ENCODE data around the gene UBAP1.
"Not testable (repeated sequence)": the region's sequence is repeated elsewhere in the genome, so short reads cannot be mapped to it uniquely, and the experiment has no call there.

The UBAP1 gene

DNA sequence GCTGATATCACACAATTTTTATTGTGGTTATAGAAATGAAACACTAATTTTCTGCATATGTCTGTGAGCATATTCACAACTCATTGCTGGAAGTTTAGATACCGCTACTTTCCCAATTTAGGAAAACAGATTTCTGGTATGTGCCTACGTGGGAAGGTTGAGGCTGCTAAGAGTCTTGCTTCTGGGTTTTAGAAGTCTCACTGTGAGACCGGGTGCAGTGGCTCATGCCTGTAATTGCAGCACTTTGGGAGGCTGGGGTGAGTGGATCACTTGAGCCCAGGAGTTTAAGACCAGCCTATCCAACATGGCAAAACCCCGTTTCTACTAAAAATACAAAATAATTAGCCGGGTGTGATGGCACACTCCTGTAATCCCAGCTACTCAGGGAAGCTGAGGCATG is 39.6 kb downstream of the UBAP1 start:
- in situ Hi-C loops (cut with HindIII; ENCODE audit: low sequenced_read_pairs), result no loop called here

DNA sequence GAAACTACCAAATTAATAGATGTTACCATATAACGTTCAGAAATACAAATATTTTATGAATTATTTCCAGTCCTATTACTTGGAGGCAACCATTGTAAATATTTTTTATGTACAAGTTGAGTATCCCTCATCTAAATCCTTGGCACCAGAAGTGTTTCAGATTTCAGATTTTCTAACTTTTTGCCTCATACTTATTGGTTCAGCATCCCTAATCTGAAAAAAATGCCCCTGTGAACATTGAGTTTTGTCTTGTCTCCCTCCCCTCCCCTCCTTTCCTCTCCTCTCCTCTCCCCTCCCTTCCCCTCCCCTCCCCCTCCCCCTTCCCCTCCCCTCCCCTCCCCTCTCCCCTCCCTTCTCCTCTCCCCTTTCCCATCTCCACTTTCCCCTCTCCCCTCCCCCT is 40.6 kb downstream of the UBAP1 start:
- in situ Hi-C loops (cut with HindIII; ENCODE audit: low sequenced_read_pairs), result no loop called here

DNA sequence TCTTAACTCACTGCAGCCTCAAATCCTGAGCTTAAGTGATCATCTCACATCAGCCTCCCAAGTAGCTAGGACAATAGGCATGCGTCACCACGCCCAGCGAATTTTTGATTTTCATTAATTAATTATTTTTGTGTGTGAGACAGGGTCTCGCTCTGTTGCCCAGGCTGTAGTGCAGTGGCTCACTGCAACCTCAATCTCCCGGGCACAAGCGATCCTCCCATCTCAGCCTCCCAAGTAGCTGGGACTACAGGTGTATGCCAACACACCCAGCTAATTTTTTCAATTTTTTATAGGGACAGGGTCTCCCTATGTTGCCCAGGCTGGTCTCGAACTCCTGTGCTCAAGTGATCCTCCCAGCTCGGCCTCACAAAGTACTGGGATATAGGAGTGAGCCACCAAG is 41.4 kb downstream of the UBAP1 start:
- in situ Hi-C loops (cut with HindIII; ENCODE audit: low sequenced_read_pairs), result loop anchor here (10.0 kb wide), 1 partner anchor 215 kb away; no protein-coding TSS in a partner anchor

DNA sequence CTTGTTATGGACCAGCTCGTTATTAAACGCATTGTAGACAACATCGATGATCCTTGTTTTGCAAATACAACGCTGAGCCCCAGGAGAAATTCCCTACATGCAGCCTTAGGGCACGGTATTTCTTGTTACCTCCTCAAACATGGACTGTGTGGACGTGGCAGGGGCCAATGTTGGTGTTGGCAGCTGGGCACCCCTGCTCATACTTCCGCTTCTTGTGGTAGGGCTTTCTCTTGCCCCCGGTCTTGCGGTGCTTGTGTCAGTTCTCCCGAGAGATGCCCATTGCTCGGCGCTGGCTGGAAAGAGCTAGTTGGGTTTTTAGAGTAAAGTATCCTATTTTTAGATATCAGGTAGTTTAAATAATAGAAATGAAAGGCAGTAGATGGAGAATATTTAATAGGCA is 45.5 kb downstream of the UBAP1 start:
- in situ Hi-C loops (cut with HindIII; ENCODE audit: low sequenced_read_pairs), result loop anchor here (10.0 kb wide), 1 partner anchor 220 kb away; no protein-coding TSS in a partner anchor

DNA sequence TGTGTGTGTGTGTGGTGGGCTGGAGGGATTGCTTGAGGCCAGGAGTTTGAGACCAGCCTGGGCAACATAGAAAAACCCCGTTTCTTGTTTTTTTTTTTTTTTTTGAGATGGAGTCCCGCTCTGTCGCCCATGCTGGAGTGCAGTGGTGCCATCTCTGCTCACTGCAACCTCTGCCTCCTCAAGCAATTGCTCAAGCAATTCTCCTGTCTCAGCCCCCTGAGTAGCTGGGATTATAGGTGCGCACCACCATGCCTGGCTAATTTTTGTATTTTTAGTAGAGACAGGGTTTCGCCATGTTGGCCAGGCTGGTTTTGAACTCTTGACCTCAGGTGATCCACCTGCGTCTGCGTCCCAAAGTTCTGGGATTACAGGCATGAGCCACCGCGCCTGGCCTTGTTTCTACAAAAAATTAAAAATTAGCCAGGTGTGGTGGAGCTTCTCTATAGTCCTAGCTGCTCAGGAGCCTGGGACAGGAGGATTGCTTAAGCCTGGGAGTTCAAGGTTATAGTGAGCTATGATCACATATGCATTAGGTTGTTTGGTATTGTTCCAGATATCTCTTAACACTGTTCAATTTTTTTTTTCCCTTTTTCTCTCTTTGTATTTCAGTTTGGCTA is 47.4 kb downstream of the UBAP1 start:
- in situ Hi-C loops (cut with HindIII; ENCODE audit: low sequenced_read_pairs), result loop anchor here (10.0 kb wide), 1 partner anchor 221 kb away; no protein-coding TSS in a partner anchor

DNA sequence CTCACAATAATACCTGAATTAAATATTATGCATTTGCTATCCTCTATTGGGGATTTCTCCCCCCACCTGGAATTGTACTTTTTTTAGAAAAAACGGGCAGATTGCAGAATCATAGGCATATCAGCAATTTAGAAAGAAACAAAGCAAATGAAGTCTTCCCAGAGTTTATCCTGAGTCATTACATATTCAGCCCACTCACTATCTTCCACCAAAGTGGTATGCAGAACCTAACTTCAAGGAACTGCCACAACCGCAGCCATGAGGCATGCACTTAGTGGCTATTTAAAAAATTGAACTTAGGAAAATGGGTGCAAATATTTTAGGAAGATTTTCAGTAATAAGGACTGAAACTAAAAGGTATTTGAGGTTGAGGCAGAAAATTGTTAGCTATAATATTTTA is 48.6 kb downstream of the UBAP1 start:
- in situ Hi-C loops (cut with HindIII; ENCODE audit: low sequenced_read_pairs), result loop anchor here (10.0 kb wide), 1 partner anchor 223 kb away; no protein-coding TSS in a partner anchor

DNA sequence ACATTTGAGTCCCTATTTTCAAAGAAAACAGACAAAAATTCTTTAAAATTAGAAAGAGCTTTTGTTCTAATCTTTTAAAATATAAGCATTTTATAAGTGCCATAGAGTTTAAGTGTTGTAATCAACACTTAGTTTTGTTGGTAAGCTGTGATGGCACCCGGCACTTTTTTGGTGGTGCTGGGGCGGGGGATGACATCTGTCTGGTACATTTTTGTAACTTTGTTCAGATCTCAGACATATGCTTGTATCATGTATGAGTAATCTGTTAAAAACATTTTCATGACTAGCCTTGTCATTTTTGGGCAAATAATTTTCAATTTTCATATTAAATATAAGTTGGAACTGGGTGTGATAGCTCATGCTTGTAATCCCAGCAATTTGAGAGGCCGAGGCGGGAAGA is 51.7 kb downstream of the UBAP1 start:
- in situ Hi-C loops (cut with HindIII; ENCODE audit: low sequenced_read_pairs), result no loop called here

DNA sequence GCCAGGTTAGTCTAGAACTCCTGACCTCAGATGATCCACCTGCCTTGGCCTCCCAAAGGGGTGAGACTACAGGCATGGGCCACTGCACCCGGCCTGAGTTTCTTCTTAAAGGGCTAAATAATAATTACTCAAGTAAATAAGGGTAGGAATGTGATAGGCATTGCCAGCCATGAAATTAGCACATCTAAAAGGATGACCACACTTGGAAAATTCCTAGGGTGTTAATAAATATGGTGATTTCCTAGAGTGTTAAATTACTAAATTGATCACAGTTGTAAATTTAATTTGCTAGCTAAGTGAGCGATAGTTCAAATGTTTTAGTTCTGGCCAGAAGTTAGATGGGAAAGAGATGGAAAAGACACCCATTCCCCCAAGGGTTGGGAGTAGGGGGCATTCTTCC is 53.4 kb downstream of the UBAP1 start:
- in situ Hi-C loops (cut with HindIII; ENCODE audit: low sequenced_read_pairs), result no loop called here

DNA sequence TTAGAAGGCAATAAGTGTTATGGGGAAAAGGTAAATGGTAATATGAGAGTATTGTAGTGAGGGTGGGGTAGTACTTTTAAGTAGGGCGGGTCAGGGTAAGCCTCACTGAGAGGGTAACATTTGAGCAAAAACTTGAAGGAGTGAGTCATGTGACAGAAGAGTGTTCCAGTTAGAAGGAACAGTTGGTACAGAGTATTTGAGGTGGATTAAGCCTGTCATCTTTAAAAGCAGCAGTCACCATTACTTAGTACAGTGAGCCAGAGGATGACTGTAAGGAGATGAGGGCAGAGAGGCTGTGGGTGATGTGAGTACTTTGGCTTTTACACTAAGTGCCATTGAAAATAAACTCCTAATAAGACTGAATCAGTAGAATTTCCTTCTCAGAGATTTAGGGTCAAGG is 54.8 kb downstream of the UBAP1 start:
- in situ Hi-C loops (cut with HindIII; ENCODE audit: low sequenced_read_pairs), result no loop called here

DNA sequence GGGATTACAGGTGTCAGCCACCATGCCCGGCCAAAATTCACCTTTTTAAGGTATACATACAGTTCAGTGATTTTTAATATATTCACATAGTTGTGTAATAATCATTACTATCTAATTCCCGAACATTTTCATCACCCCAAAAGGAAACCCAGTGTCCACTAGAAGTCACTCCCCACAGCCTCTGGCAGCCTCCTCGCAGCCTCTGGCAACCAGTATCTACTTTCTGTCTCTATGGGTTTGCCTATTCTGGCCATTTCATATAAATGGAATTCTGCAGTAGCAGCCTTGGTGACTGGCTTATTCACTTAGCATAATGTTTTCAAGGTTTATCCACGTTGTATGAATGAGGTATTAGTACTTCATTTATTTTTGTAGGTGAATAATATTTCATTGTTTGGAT is 59.0 kb downstream of the UBAP1 start:
- in situ Hi-C loops (cut with HindIII; ENCODE audit: low sequenced_read_pairs), result no loop called here

DNA sequence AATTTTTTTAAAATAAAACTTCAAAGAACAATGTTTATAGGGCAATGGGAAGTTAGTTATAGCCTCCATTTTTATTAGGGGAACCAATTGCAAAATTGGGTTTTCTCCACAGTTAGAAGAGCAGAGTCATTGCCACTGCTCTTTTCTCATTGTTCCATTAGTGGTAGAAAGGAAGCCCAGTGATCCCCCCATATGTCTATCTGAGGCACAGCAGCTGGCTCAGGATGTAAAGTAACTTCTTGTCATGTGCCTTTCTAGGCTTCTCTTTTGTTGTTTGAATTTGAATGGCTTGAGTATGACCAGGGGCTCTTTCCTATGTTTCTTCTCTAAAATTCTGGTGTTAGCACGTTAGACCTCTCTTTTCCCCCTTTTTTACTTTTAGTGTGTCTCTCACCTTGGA is 61.2 kb downstream of the UBAP1 start:
- in situ Hi-C loops (cut with HindIII; ENCODE audit: low sequenced_read_pairs), result no loop called here

DNA sequence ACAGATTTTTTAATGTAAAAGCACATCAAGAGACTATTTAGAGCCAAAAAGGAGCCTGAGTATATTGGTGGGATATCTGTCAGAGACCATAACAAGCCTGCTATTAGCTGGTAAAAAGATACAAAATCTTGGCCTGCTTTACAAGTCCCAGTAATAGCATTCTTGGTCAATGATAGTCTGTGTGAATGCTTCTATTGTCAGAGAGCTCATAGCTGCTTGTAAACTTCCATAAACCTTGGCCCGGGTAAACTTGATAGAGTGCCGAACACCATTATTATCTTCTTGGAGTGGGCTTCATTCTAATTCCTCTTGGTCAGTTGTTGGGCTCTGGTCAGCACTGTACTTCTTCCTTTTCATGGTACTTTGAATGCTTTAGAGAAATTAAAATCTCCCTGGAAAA is 64.0 kb downstream of the UBAP1 start:
- in situ Hi-C loops (cut with HindIII; ENCODE audit: low sequenced_read_pairs), result no loop called here

DNA sequence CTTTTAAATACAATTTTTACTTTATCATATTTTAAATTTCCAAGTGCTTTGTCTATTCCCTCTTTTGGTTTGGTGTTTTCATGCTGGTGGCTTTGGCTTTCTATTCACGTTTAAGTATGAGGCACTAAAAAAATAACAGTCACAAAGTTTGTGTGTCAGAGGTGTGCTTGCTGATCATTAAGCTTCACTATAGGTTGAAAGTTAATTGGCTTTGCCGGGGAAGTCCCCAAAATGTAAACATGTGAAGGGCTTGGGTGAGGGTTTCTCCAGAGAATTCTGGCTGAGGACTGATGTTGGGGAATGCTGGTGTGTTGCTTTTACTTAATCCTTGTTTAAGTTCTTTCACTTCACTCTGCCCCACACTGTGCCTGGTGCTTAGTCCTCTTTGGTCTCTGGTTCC is 66.4 kb downstream of the UBAP1 start:
- in situ Hi-C loops (cut with HindIII; ENCODE audit: low sequenced_read_pairs), result not testable (repeated sequence)

DNA sequence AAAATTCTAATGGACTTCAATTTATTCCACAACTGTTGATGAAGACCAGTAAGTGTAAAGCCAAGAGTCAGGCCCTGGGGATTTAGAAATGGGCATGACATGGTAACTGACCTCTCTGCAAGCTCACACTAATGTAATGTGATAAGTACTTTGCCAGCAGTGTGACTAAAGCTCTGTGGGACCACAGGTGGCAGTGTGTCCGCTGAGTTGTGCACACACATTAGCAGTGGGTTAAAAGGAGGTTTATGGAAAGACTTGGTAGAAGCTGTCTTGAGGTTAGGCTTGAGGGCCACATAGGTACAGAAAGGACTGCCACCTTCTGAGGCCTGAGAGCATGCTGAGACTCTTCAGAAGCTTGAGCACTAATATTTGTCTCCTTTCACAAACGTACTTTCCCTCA is 67.6 kb downstream of the UBAP1 start:
- in situ Hi-C loops (cut with HindIII; ENCODE audit: low sequenced_read_pairs), result no loop called here

DNA sequence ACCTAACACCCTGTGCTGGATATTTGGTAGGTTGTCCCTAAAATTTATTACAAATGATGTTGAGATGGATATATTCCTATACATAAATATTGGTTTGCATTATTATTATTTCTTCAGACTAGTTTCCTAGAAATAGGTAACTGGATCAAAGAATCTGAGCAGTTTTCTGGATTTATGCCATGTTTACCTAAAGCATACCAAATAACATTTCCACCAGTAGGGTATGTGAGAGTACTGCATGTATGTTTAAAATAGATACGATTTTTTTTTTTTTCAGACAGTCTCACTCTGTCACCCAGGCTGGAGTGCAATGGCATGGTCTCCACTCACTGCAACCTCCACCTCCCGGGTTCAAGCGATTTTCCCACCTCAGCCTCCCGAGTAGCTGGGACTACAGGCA is 68.9 kb downstream of the UBAP1 start:
- in situ Hi-C loops (cut with HindIII; ENCODE audit: low sequenced_read_pairs), result not testable (repeated sequence)

DNA sequence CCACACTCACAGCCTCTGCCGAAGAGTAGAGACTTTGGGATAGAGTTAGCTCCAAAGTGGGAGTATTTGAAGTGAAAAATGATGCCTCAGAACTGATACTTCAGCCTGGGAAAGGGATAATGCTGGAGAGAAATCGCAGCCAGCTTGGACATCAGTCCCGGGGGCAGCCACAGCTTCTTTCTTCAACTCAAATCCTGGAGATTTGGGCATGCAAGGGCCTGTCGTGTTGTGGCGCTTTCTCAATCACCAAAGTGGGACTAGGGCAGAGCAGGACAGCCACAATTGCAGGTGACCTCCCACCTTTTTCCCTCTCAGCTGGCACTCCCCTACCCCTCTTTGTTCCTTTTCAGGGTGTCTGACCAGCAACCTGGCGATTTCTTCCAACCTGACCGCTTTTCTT is 70.4 kb downstream of the UBAP1 start:
- in situ Hi-C loops (cut with HindIII; ENCODE audit: low sequenced_read_pairs), result no loop called here

DNA sequence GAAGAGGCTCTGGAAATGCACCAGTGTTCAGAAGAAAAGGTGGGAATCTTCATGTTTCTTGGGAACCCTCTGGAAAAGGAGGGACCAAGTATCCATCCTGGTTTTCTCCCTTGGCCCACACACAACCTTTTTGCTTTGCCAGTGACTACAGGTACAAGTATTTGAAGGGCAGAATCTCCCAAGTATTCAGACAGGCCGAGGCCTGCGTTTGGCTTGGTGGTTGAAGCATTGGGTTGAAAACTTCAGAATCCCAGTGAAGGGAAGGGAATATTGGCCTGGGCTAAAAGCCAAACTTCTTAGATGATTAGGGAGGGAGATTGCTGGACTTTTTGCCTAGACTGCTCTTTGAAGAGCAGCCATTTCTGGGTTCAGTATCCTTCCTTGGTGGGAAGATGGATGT is 71.9 kb downstream of the UBAP1 start:
- in situ Hi-C loops (cut with HindIII; ENCODE audit: low sequenced_read_pairs), result no loop called here

DNA sequence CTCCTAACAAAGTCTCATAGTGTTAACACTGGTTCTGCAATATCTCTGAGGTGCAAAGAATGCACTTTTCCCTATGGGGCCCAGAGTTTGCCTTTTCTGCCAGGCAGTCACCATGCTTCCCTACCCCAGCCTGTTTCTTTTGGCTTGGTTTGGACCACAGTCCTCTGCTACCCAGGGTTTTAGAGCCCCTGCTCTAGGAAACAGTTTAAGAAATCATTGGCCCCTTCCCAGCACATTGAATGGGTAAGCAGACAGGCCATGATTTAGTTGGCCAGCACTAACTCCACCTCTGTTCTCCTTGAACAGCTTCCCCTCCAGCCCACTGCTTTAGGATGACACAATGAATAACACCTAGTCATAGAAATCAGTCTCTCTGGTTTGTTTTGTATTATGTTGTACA is 73.2 kb downstream of the UBAP1 start:
- in situ Hi-C loops (cut with HindIII; ENCODE audit: low sequenced_read_pairs), result no loop called here

DNA sequence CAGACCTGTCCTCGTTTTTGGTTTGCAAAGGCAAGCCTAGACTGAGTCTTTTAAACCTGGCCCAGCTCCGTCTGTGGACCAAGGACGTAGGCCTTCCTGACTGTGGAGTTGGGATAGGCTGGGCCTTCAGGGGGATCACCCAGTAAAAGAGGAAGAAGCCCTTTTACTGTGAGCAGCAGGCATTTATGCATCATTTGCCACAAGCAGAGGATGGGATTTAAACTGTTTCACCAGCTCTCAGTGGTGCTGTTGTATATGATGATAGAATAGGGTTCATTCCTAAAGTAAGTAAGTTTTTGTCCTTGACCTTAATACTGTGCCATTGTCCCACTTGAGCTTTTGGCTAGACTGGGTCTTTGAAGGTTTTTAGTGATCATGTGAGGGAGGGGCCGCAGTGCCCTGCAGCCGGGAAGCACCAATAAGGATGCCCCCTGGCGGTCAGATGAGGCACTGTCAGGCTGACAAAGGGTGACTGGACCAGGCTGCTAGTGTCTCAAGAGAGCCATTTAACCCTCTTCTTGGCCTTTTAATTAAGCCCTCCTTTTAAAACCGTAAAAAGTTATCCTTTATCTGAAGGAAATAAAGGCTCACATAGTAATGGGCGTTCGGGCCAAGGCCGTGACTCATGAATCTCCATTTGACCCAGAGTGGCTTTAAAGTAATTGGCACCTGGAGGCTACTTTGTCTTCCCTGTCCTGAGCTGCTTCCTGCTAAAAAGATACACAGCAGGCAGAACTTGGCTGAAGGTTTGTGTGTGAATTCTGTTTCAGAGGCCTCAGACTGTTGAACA is 74.0 kb downstream of the UBAP1 start:
- in situ Hi-C loops (cut with HindIII; ENCODE audit: low sequenced_read_pairs), result no loop called here

DNA sequence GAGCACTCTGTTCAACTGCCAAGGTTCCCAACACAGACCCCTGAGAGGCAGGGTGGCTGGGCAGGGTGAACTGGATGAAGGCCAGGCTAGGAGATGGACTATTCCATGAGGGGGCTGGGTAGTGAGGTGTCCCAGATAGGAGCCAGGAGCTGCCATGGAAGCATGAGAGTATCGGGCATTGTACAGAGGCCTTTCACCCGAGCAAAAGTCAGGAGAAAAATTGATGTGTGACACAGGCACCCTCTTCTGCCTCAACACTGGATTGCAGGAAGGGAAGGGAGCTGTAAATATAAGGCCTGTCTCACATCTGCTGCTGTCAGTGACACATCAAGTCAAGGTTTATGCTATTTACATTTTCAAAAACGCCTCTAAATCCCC is 74.6 kb downstream of the UBAP1 start:
- in situ Hi-C loops (cut with HindIII; ENCODE audit: low sequenced_read_pairs), result no loop called here

DNA sequence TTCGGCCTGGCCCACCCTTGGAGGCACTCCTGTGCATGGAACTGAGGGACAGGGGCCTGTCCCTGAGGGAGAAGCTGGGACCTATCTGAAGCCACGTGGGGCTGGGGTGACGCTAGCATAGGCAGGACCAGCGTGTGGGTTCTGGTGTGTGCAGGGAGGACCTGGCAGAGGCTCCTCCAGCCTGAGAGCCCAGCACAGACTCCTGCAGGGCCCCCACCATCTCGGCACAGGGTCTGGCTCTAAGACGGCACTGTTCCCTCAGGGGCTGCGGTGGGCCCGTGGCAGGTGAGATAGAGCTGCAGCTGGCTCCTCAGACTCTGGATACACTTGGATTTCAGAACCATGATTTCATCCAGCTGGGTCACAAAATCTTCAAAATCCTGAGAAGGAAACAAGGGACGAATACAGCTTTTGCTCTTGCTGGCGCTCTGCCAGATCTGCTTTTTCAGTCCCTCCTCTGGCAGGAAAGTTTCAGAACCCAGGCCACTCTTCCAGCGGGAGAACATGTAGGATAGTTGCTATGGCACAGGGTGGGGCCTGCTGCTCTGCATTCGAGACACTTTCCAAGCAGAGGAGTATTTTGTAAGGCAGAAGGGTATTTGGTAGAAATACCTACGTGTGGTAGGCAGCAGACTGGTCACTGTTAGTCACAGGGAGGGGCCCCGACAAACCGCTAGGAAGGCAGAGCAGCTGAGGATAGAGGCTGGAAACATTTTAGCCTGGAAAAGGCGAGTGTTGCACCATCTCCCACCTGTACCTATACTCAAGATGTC is 75.5 kb downstream of the UBAP1 start:
- in situ Hi-C loops (cut with HindIII; ENCODE audit: low sequenced_read_pairs), result no loop called here

Data from endothelial cell of hepatic sinusoid (primary cell).